ENCODE measurements around the gene MICAL3. TPM values are rescaled to one million over a fixed set of nuclear protein-coding genes. Genes with fewer than 3 reads are reported as not detected.

Gene MICAL3
- total RNA-seq, 1 donor from 2014 or later = 103 TPM

- DNase-seq (ENCODE audit: low spot score in 2 of 2, unreplicated experiment in 2 of 2) = no peak
- peak overlapping the region; percentile 16 for H3K27ac Mint-ChIP-seq
- H3K4me3 Mint-ChIP-seq = no peak overlapping the region
- no peaks in the 10 kb centered on the region for H3K27me3 Mint-ChIP-seq (ENCODE audit: low read depth)
- TF ChIP-seq, protein P1, sequence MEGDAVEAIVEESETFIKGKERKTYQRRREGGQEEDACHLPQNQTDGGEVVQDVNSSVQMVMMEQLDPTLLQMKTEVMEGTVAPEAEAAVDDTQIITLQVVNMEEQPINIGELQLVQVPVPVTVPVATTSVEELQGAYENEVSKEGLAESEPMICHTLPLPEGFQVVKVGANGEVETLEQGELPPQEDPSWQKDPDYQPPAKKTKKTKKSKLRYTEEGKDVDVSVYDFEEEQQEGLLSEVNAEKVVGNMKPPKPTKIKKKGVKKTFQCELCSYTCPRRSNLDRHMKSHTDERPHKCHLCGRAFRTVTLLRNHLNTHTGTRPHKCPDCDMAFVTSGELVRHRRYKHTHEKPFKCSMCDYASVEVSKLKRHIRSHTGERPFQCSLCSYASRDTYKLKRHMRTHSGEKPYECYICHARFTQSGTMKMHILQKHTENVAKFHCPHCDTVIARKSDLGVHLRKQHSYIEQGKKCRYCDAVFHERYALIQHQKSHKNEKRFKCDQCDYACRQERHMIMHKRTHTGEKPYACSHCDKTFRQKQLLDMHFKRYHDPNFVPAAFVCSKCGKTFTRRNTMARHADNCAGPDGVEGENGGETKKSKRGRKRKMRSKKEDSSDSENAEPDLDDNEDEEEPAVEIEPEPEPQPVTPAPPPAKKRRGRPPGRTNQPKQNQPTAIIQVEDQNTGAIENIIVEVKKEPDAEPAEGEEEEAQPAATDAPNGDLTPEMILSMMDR (IDR thresholded peaks at IDR 0.05; ENCODE audit: unreplicated experiment) = no peak
- no peaks in the 10 kb centered on the region for H3K9me3 Mint-ChIP-seq
- peaks cover 5% of the 10 kb centered on the region for H3K36me3 Mint-ChIP-seq
- no peaks in the 10 kb centered on the region for H3K4me1 Mint-ChIP-seq
These were observed 279.9 kb downstream of the MICAL3 start for GRCh38 chr22:17744430-17744829.

GRCh38 chr22:17743661-17744411 is 280.5 kb downstream of the MICAL3 start:
- no peaks in the 10 kb centered on the region for H3K4me1 Mint-ChIP-seq
- peaks cover 5% of the 10 kb centered on the region for H3K36me3 Mint-ChIP-seq
- H3K9me3 Mint-ChIP-seq = no peaks in the 10 kb centered on the region
- no peak overlapping the region for H3K27ac Mint-ChIP-seq
- TF ChIP-seq, protein P1 (IDR thresholded peaks at IDR 0.05; ENCODE audit: unreplicated experiment) = no peak
- H3K27me3 Mint-ChIP-seq (ENCODE audit: low read depth) = no peaks in the 10 kb centered on the region
- no peak for DNase-seq (ENCODE audit: low spot score in 2 of 2, unreplicated experiment in 2 of 2)
- H3K4me3 Mint-ChIP-seq = no peak overlapping the region

DNA sequence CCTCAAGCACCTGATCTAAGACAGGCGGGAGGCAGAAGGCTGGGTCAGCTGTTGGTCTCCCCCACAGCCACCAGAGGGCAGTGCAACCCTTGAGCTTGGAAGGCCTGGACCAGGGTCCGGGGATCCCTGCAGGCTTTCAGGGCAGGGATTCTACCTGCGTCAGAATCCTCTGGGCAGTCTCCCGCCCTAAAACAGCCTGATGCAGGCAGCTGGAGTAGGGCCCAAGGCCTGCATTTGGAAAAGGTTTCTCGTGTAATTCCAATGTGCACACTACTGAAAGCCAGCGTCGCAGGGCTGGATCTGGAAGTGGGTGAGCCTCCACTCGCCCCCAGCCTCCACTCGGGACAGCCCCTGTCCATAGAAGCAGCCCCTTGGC is 281.8 kb downstream of the MICAL3 start:
- Mint-ChIP-seq H3K4me1 (no peaks in the 10 kb centered on the region), H3K36me3 (peaks cover 14% of the 10 kb centered on the region), H3K27me3 (ENCODE audit: low read depth) (no peaks in the 10 kb centered on the region), H3K27ac (peak overlapping the region; percentile 39), H3K4me3 (no peak overlapping the region), H3K9me3 (no peaks in the 10 kb centered on the region)
- DNase-seq (ENCODE audit: low spot score in 2 of 2, unreplicated experiment in 2 of 2) = peak; percentile 54 to 85
- TF ChIP-seq, protein P1 (IDR thresholded peaks at IDR 0.05; ENCODE audit: unreplicated experiment) = peak; percentile 79

DNA sequence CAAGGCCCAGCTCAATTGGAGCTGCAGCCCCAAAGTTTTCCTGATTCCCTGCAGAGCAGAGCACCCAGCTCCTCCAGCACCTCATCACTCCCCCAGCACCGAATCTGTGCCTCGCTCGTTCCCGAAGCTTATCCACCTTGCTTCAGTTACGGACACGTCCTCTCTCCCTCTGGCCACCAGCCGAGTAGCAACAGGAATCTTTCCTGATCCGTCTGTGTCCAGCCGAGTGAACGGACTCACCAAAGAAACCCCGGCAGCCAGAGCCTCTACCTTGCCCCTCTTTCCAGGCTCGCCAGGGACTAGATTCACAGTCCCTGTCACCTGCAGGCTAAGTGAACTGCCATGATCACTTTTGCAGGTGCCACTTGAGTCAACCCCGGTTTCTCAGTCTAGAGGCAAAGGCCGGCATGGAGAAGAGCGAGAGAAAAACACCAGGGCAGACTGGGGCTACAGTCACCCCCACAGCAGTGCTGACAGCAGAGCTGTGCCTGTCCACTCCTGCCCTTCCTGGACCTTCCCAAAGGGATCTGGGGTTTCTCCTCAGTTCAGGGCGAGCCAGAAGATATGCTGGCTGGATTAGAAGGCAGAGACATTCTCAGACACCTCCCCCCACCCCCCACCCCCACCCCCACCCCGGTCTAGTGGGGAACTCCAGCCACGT is 282.4 kb downstream of the MICAL3 start:
- no peak for DNase-seq (ENCODE audit: low spot score in 2 of 2, unreplicated experiment in 2 of 2)
- H3K27ac Mint-ChIP-seq = no peak overlapping the region
- H3K4me1 Mint-ChIP-seq = no peaks in the 10 kb centered on the region

GRCh38 chr22:17739196-17739975 is 285.0 kb downstream of the MICAL3 start:
- Mint-ChIP-seq H3K9me3 (no peaks in the 10 kb centered on the region), H3K27ac (no peak overlapping the region), H3K4me1 (no peaks in the 10 kb centered on the region), H3K4me3 (no peak overlapping the region), H3K36me3 (peaks cover 11% of the 10 kb centered on the region), H3K27me3 (ENCODE audit: low read depth) (no peaks in the 10 kb centered on the region)
- TF ChIP-seq, protein P1 (IDR thresholded peaks at IDR 0.05; ENCODE audit: unreplicated experiment) = no peak
- DNase-seq (ENCODE audit: low spot score in 2 of 2, unreplicated experiment in 2 of 2) = no peak

More for the DNA sequence above, 282.4 kb downstream of the MICAL3 start:
- H3K27me3 Mint-ChIP-seq (ENCODE audit: low read depth) = no peaks in the 10 kb centered on the region
- no peaks in the 10 kb centered on the region for H3K9me3 Mint-ChIP-seq
- TF ChIP-seq, protein P1 (IDR thresholded peaks at IDR 0.05; ENCODE audit: unreplicated experiment) = no peak
- no peak overlapping the region for H3K4me3 Mint-ChIP-seq
- peaks cover 14% of the 10 kb centered on the region for H3K36me3 Mint-ChIP-seq

All from mesothelial cell of epicardium (in vitro differentiated cells).